Neural cell (in vitro differentiated cells): ENCODE data around the gene SNX14. TPM values are rescaled to one million over a fixed set of nuclear protein-coding genes. Genes with fewer than 3 reads are reported as not detected.

Source experiments
- H2AFZ ChIP-seq: fragments of 200-600, 300-800 bp; sonication (generic), shearing (Covaris generic); 2 replicates; pipeline ENCODE4 v1.6.0; 2014; ENCODE audit warnings: low read depth, mild to moderate bottlenecking, antibody characterized with exemption, low read length, moderate library complexity
- H3F3A ChIP-seq: fragments of 200-600 bp; shearing (Covaris generic); 2 replicates; pipeline ENCODE4 v1.6.1; 2016; ENCODE audit warnings: mild to moderate bottlenecking, moderate library complexity, mixed read lengths, antibody characterized with exemption, low read length; ENCODE audit not compliant: insufficient read depth, poor library complexity, severe bottlenecking
- H3K27ac ChIP-seq: fragments of 200-600, 300-800 bp; sonication (generic), shearing (Covaris generic); 2 replicates; pipeline ENCODE4 v1.5.1; 2014; ENCODE audit warnings: mild to moderate bottlenecking, low read length, moderate library complexity
- H3K27me3 ChIP-seq: fragments of 300-800, 200-600 bp; sonication (generic), shearing (Covaris generic); 2 replicates; pipeline ENCODE4 v1.6.0; 2014; ENCODE audit warnings: mild to moderate bottlenecking, low read depth, low read length, moderate library complexity; ENCODE audit not compliant: insufficient read depth
- H3K36me3 ChIP-seq: fragments of 300-800, 200-600 bp; sonication (generic), shearing (Covaris generic); 2 replicates; pipeline ENCODE4 v1.5.1; 2014; ENCODE audit warnings: mild to moderate bottlenecking, antibody characterized with exemption, low read length, moderate library complexity; ENCODE audit not compliant: insufficient read depth
- H3K4me2 ChIP-seq: fragments of 300-800, 200-600 bp; sonication (generic), shearing (Covaris generic); 2 replicates; pipeline ENCODE4 v1.6.0; 2014; ENCODE audit warnings: mild to moderate bottlenecking, low read length
- H3K4me3 ChIP-seq: fragments of 300-800, 200-600 bp; sonication (generic), shearing (Covaris generic); 2 replicates; pipeline ENCODE4 v1.5.1; 2014; ENCODE audit warnings: mild to moderate bottlenecking, low read length, moderate library complexity
- H3K79me2 ChIP-seq: fragments of 200-600 bp; shearing (Covaris generic); replicated peaks from 2 replicates; pipeline ENCODE4 v1.6.0; 2014; ENCODE audit warnings: mild to moderate bottlenecking, low read length, moderate library complexity; ENCODE audit not compliant: insufficient read depth
- H3K9ac ChIP-seq: fragments of 300-800, 200-600 bp; sonication (generic), shearing (Covaris generic); 2 replicates; pipeline ENCODE4 v1.6.1; 2016; ENCODE audit warnings: mild to moderate bottlenecking, low read length, mixed read lengths
- H3K9me2 ChIP-seq: fragments of 200-600 bp; shearing (Covaris generic); 2 replicates; pipeline ENCODE4 v1.6.1; 2016; ENCODE audit warnings: mild to moderate bottlenecking, low read length, mixed read lengths; ENCODE audit not compliant: insufficient read depth
- H3K9me3 ChIP-seq: fragments of 200-600, 300-800 bp; sonication (generic), shearing (Covaris generic); 2 replicates; pipeline ENCODE4 v1.6.1; 2016; ENCODE audit warnings: mild to moderate bottlenecking, mixed run types, low read length, moderate library complexity, mixed read lengths
- H4K20me1 ChIP-seq: fragments of 200-600 bp; shearing (Covaris generic); 2 replicates; pipeline ENCODE4 v1.6.1; 2016; ENCODE audit warnings: mild to moderate bottlenecking, mixed run types; ENCODE audit not compliant: insufficient read depth
- CTCF ChIP-seq: fragments of 450-650 bp; IDR thresholded peaks from 2 replicates; pipeline ENCODE4 v1.5.1; 2014; ENCODE audit warnings: antibody characterized with exemption, mild to moderate bottlenecking, moderate library complexity; ENCODE audit not compliant: poor library complexity, severe bottlenecking
- EP300 ChIP-seq: fragments of 450-650 bp; conservative IDR thresholded peaks from 2 replicates; pipeline ENCODE4 v1.6.1; 2014; ENCODE audit warnings: antibody characterized with exemption, mild to moderate bottlenecking, moderate library complexity; ENCODE audit not compliant: poor library complexity, severe bottlenecking
- EZH2 ChIP-seq: fragments of 200-600, 300-800 bp; shearing (Covaris generic), sonication (generic); IDR thresholded peaks from 2 replicates; pipeline ENCODE4 v1.6.1; 2014; ENCODE audit warnings: antibody characterized with exemption, low read length, borderline replicate concordance, mild to moderate bottlenecking; ENCODE audit not compliant: insufficient read depth, poor library complexity, severe bottlenecking
- MXI1 ChIP-seq: fragments of 450-650 bp; conservative IDR thresholded peaks from 2 replicates; pipeline ENCODE4 v1.6.1; 2014; ENCODE audit warnings: antibody characterized with exemption, mild to moderate bottlenecking; ENCODE audit not compliant: poor library complexity, severe bottlenecking
- POLR2AphosphoS5 ChIP-seq: IDR thresholded peaks from 2 replicates; pipeline ENCODE4 v1.6.1; 2012
- RAD21 ChIP-seq: fragments of 450-650 bp; conservative IDR thresholded peaks from 2 replicates; pipeline ENCODE4 v1.6.1; 2014; ENCODE audit warnings: antibody characterized with exemption, mild to moderate bottlenecking, moderate library complexity
- SMC3 ChIP-seq: fragments of 450-650 bp; conservative IDR thresholded peaks from 2 replicates; pipeline ENCODE4 v1.6.1; 2014; ENCODE audit warnings: antibody characterized with exemption, mild to moderate bottlenecking, moderate library complexity; ENCODE audit not compliant: poor library complexity
- TAF1 ChIP-seq: IDR thresholded peaks from 2 replicates; pipeline ENCODE4 v1.6.1; 2012; ENCODE audit warnings: low read depth
- polyA plus RNA-seq: library from polyadenylated mRNA; depleted of rRNA; stranded (reverse); fragments of >200 nt; gene quantifications from 2 replicates; pipeline ENCODE4 v1.2.3, GENCODE V29; 2014

SNX14 gene
- polyA plus RNA-seq, 1 donor from 2014 or later = 112 TPM

DNA sequence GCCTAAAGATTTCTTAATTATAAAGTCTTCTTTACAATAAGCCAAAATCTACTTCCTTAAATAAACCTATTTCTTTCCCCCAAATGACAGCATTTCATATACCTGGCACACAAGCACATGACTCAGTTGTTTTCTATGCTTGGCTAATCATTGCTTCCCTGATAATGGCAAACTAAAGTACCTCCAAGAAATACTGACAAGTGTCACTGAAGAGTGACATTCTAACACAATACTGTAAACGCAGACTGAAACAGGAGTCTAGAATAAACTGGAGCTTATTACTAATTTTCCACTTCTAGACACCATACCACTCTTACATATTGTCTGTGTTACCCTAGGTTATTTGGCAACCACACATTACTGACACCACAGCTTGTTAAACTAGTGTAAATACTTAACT, 34.7 kb upstream of the SNX14 start:
- no peak overlapping the region for H3K4me2 ChIP-seq
- peaks cover 37% of the 10 kb centered on the region for H4K20me1 ChIP-seq
- peaks cover 77% of the 10 kb centered on the region for H3K79me2 ChIP-seq
- H3K27me3 ChIP-seq = no peaks in the 10 kb centered on the region
- H3K27ac ChIP-seq = no peak overlapping the region
- peaks cover 7% of the 10 kb centered on the region for H3K36me3 ChIP-seq
- no peak for TF ChIP-seq POLR2AphosphoS5
- no peak for TF ChIP-seq MXI1
- H3K9me2 ChIP-seq = no peaks in the 10 kb centered on the region
- H2AFZ ChIP-seq = no peak overlapping the region
- H3K9ac ChIP-seq = no peak overlapping the region
- no peaks in the 10 kb centered on the region for H3K9me3 ChIP-seq
- no peaks in the 10 kb centered on the region for H3F3A ChIP-seq
- no peak overlapping the region for H3K4me3 ChIP-seq

DNA sequence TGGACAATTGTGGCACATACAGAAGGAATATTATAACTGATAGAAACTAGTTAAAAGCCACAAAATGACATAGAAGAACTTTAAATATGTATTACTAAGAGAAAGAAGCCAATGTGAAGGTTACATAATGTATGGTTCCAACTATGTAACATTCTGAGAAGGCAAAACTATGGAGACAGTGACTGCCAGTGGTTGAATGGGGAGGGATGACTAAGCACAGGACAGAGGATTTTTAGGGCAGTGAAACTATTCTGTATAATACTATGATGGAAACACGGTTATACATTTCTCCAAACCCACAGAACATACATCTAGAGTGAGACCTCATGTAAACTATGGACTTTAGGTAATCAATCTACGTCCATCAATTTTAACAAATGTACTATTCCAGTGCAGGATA, 26.6 kb upstream of the SNX14 start:
- Histone ChIP-seq H3K27ac (no peak overlapping the region), H3K4me3 (no peak overlapping the region), H4K20me1 (peaks cover 9% of the 10 kb centered on the region), H3K79me2 (peaks cover 49% of the 10 kb centered on the region), H3K27me3 (no peaks in the 10 kb centered on the region), H3F3A (no peaks in the 10 kb centered on the region), H3K9me3 (no peaks in the 10 kb centered on the region), H3K36me3 (peaks cover 4% of the 10 kb centered on the region), H3K4me2 (no peak overlapping the region), H2AFZ (no peak overlapping the region), H3K9me2 (no peaks in the 10 kb centered on the region), H3K9ac (no peak overlapping the region)
- TF ChIP-seq SMC3 (no peak), CTCF (no peak), POLR2AphosphoS5 (no peak), EZH2 (no peak), EP300 (no peak), TAF1 (no peak)

- Histone ChIP-seq H4K20me1 (no peaks in the 10 kb centered on the region), H3K27ac (no peak overlapping the region), H3F3A (no peaks in the 10 kb centered on the region), H3K9ac (no peak overlapping the region), H3K27me3 (no peaks in the 10 kb centered on the region), H3K79me2 (peaks cover 8% of the 10 kb centered on the region), H3K9me3 (no peaks in the 10 kb centered on the region), H3K9me2 (no peaks in the 10 kb centered on the region), H3K36me3 (peaks cover 15% of the 10 kb centered on the region), H3K4me2 (no peak overlapping the region), H3K4me3 (no peak overlapping the region), H2AFZ (no peak overlapping the region)
- TF ChIP-seq RAD21 = no peak
- no peak for TF ChIP-seq SMC3
- no peak for TF ChIP-seq CTCF
- TF ChIP-seq MXI1 = no peak
- TF ChIP-seq TAF1 = no peak
- no peak for TF ChIP-seq EZH2
- no peak for TF ChIP-seq POLR2AphosphoS5
Observed at GRCh38 chr6:85614780-85615179, 21.1 kb upstream of the SNX14 start.
